ENCODE data around the gene BCL6. TPM values are rescaled to one million over a fixed set of nuclear protein-coding genes. Genes with fewer than 3 reads are reported as not detected.

BCL6 gene
- total and polyA plus RNA-seq, 2 experiments from 2014 or later: 2.6 to 5.9 TPM

DNA sequence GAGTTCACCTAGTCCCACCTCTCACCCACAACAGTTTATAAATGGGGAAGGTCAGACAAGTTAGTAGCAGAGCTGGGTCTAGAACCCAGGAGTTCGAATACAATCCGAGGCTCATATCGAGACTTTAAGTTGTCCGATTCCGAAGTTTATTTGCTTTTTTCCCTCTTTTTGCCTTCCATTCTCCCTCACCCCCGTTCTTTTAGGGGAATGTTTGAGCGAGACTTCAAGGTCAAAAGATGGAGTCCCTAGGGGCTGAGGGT lies 7.3 kb downstream of the BCL6 start (continued):
- TF ChIP-seq, protein P1, sequence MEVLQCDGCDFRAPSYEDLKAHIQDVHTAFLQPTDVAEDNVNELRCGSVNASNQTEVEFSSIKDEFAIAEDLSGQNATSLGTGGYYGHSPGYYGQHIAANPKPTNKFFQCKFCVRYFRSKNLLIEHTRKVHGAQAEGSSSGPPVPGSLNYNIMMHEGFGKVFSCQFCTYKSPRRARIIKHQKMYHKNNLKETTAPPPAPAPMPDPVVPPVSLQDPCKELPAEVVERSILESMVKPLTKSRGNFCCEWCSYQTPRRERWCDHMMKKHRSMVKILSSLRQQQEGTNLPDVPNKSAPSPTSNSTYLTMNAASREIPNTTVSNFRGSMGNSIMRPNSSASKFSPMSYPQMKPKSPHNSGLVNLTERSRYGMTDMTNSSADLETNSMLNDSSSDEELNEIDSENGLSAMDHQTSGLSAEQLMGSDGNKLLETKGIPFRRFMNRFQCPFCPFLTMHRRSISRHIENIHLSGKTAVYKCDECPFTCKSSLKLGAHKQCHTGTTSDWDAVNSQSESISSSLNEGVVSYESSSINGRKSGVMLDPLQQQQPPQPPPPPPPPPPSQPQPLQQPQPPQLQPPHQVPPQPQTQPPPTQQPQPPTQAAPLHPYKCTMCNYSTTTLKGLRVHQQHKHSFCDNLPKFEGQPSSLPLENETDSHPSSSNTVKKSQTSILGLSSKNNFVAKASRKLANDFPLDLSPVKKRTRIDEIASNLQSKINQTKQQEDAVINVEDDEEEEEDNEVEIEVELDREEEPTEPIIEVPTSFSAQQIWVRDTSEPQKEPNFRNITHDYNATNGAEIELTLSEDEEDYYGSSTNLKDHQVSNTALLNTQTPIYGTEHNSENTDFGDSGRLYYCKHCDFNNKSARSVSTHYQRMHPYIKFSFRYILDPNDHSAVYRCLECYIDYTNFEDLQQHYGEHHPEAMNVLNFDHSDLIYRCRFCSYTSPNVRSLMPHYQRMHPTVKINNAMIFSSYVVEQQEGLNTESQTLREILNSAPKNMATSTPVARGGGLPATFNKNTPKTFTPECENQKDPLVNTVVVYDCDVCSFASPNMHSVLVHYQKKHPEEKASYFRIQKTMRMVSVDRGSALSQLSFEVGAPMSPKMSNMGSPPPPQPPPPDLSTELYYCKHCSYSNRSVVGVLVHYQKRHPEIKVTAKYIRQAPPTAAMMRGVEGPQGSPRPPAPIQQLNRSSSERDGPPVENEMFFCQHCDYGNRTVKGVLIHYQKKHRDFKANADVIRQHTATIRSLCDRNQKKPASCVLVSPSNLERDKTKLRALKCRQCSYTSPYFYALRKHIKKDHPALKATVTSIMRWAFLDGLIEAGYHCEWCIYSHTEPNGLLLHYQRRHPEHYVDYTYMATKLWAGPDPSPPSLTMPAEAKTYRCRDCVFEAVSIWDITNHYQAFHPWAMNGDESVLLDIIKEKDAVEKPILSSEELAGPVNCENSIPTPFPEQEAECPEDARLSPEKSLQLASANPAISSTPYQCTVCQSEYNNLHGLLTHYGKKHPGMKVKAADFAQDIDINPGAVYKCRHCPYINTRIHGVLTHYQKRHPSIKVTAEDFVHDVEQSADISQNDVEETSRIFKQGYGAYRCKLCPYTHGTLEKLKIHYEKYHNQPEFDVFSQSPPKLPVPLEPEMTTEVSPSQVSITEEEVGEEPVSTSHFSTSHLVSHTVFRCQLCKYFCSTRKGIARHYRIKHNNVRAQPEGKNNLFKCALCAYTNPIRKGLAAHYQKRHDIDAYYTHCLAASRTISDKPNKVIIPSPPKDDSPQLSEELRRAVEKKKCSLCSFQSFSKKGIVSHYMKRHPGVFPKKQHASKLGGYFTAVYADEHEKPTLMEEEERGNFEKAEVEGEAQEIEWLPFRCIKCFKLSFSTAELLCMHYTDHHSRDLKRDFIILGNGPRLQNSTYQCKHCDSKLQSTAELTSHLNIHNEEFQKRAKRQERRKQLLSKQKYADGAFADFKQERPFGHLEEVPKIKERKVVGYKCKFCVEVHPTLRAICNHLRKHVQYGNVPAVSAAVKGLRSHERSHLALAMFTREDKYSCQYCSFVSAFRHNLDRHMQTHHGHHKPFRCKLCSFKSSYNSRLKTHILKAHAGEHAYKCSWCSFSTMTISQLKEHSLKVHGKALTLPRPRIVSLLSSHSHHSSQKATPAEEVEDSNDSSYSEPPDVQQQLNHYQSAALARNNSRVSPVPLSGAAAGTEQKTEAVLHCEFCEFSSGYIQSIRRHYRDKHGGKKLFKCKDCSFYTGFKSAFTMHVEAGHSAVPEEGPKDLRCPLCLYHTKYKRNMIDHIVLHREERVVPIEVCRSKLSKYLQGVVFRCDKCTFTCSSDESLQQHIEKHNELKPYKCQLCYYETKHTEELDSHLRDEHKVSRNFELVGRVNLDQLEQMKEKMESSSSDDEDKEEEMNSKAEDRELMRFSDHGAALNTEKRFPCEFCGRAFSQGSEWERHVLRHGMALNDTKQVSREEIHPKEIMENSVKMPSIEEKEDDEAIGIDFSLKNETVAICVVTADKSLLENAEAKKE (CRISPR knock-in tag; IDR thresholded peaks at IDR 0.05): no peak

DNA sequence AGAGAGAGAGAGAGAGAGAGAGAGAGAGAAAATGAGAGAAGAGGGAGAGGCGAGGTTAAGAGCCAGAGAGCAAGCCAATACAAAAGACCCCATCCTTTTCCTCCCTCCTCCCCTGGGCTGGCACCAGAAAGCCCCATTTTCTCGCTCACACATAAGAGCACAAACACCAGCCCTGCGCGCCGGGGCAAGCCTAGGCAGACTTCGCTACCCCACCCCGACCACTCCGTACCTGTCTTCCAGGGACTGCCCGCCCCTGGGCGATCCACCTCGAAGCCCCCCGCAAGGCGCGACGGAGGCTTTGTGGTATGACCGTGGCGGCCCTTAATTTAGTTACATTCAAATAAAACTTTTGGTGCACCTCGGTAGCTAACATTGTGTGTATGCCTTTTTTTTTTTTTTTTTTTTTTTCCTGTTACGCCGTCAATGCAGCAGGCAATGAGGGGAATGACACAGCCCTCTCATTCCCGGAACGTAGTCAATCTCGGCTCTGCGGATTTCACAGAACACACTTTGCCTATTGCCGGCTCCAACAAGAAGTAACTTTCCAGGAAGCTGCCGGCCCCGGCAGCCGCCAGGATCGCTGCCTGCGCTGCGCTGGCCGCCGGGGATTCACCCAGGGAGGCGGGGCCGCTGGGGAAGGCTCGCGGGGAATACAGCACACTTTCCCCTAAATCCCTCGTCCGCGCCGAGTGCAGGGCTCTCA lies 7.7 kb downstream of the BCL6 start:
- H4K20me1 ChIP-seq (replicated peaks; ENCODE audit: insufficient read depth): no peaks in the 10 kb centered on the region
- peaks cover 38% of the 10 kb centered on the region for H3K4me1 Mint-ChIP-seq
- no peak for TF ChIP-seq NANOG (IDR thresholded peaks at IDR 0.05; ENCODE audit: borderline replicate concordance)
- no peak for TF ChIP-seq ZNF331 (CRISPR knock-in tag; IDR thresholded peaks at IDR 0.05; ENCODE audit: low read depth)
- TF ChIP-seq, protein P2, sequence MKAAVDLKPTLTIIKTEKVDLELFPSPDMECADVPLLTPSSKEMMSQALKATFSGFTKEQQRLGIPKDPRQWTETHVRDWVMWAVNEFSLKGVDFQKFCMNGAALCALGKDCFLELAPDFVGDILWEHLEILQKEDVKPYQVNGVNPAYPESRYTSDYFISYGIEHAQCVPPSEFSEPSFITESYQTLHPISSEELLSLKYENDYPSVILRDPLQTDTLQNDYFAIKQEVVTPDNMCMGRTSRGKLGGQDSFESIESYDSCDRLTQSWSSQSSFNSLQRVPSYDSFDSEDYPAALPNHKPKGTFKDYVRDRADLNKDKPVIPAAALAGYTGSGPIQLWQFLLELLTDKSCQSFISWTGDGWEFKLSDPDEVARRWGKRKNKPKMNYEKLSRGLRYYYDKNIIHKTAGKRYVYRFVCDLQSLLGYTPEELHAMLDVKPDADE (IDR thresholded peaks at IDR 0.05): no peak
- TF ChIP-seq EZH2phosphoT487 (IDR thresholded peaks at IDR 0.05; ENCODE audit: unreplicated experiment): no peak
- TF ChIP-seq, protein P3, sequence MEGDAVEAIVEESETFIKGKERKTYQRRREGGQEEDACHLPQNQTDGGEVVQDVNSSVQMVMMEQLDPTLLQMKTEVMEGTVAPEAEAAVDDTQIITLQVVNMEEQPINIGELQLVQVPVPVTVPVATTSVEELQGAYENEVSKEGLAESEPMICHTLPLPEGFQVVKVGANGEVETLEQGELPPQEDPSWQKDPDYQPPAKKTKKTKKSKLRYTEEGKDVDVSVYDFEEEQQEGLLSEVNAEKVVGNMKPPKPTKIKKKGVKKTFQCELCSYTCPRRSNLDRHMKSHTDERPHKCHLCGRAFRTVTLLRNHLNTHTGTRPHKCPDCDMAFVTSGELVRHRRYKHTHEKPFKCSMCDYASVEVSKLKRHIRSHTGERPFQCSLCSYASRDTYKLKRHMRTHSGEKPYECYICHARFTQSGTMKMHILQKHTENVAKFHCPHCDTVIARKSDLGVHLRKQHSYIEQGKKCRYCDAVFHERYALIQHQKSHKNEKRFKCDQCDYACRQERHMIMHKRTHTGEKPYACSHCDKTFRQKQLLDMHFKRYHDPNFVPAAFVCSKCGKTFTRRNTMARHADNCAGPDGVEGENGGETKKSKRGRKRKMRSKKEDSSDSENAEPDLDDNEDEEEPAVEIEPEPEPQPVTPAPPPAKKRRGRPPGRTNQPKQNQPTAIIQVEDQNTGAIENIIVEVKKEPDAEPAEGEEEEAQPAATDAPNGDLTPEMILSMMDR (conservative IDR thresholded peaks at IDR 0.05; ENCODE audit: low read depth in 2 of 2): no peak
- TF ChIP-seq JUNB (IDR thresholded peaks at IDR 0.05; ENCODE audit: unreplicated experiment): no peak
- no peak for TF ChIP-seq ZNF114 (CRISPR knock-in tag; IDR thresholded peaks at IDR 0.05)
- TF ChIP-seq STAT1 (IDR thresholded peaks at IDR 0.05; ENCODE audit: unreplicated experiment): no peak
- TF ChIP-seq POLR2AphosphoS5 (IDR thresholded peaks at IDR 0.05; ENCODE audit: low read depth): no peak
- no peak for TF ChIP-seq EZH2 (IDR thresholded peaks at IDR 0.05; ENCODE audit: low read depth, unreplicated experiment)
- TF ChIP-seq REST (IDR thresholded peaks at IDR 0.05; ENCODE audit: unreplicated experiment): no peak

More for the DNA sequence above, 7.7 kb downstream of the BCL6 start:
- Histone ChIP-seq H3K4me3 (peak overlapping the region; percentile 82), H3K4me1 (ENCODE audit: insufficient read depth) (peaks cover 25% of the 10 kb centered on the region), H2AFZ (peak overlapping the region; percentile 84; the same call in 1 of the 2 replicates), H3K9me2 (ENCODE audit: insufficient read depth) (no peaks in the 10 kb centered on the region), H3F3A (replicated peaks; ENCODE audit: low read depth) (no peaks in the 10 kb centered on the region; the same call in 1 of the 2 replicates), H3K27me3 (ENCODE audit: insufficient read depth) (peaks cover 48% of the 10 kb centered on the region), H3K79me2 (replicated peaks; ENCODE audit: insufficient read depth) (no peaks in the 10 kb centered on the region), H3K27ac (ENCODE audit: low read depth) (no peak overlapping the region), H3K4me2 (peak overlapping the region; percentile 87), H3K36me3 (ENCODE audit: insufficient read depth) (no peaks in the 10 kb centered on the region)
- Mint-ChIP-seq H3K9me3 (no peaks in the 10 kb centered on the region), H3K36me3 (ENCODE audit: low read depth) (no peaks in the 10 kb centered on the region), H3K4me3 (peak overlapping the region; percentile 81), H3K27ac (peak overlapping the region; percentile 36; the same call in 1 of the 2 replicates), H3K27me3 (ENCODE audit: insufficient read depth, low read depth, poor library complexity) (peaks cover 36% of the 10 kb centered on the region)
- ATAC-seq: peak; percentile 7
- DNase-seq (ENCODE audit: low spot score): peak; percentile 65
